Erythroblast (primary cell): Measurements from ENCODE around the gene HAPLN1.

ENCODE experiments used
- GATA1 ChIP-seq: IDR thresholded peaks from 2 replicates; pipeline ENCODE4 v1.6.1; 2011; ENCODE audit warnings: low read depth, mild to moderate bottlenecking, control low read depth, low read length, moderate library complexity
- POLR2A ChIP-seq: IDR thresholded peaks from 2 replicates; pipeline ENCODE4 v1.6.1; 2011; ENCODE audit warnings: mild to moderate bottlenecking, low read length

DNA sequence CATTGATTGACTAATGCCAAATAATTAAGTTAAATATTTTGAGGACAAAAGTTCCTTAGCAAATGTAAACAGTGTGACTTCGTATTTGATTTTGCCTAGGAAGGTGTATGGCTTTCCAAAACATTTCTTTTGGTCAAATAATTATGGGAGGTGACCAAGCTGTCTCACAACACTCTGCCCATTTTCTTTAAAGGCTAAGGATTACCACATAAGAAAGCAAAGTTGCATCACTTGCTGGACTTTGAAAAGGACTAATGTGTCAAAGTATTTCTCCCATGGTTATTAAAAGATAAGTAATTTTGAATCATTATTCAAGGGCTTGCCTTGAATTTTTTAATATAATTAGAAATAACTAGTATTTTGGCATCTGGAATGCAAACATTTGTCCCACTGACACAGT is 74.7 kb downstream of the HAPLN1 start:
- no peak for TF ChIP-seq POLR2A
- no peak for TF ChIP-seq GATA1
